Measurements from ENCODE around the gene STK39.

The STK39 gene

DNA sequence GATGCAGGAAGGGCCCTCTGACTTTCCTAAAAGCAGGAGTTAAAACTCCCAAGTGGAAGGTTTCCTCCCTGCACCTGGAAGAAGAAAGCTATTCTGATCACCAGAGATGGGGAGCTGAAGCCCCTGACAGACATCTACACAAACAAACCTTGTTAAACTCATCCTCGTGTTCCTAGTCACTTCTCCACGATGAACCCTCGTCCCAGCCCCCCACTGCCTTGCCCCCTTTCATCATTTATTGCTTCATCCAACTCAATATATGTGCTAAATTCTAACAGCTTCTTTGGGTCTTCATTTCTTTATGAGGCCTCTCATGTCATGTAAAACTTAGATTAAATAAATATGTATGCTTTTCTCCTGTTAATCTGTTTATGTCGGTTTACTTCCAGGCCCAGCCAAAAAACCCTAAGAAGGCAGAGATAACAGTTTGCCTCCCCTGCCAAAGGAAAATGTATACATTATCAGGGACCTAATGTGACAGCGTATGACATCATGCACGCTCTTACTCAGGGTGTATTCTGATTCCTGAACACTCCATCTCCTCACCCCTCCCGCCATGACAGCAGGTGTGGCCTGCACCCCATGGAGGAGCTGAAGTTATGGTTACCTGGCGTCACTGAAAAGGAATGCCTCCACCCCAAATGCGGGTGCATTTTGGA is 287.2 kb downstream of the STK39 start:
- H3K4me3 ChIP-seq (ENCODE audit: low read length), result no peak overlapping the region
- no peak for DNase-seq (ENCODE audit: low read depth, low spot score)

DNA sequence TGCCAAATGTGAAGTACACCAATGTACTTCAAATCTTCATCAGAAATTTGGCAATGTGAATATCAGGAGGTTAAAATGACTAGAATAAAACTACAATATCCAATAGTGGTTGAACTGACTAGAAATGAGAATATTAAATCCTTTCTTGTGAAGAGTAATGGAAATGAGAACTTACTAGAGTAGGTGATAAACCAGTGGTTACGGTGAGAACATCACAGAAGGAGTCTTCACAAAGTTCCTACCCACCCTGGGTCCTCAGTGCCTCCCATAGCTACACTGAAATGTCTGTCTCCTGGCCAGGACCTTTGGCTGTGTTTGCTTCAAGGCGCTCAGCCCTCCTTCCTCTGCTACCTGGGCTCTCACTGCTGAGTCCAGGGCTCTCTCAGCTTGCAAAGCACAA is 289.7 kb downstream of the STK39 start:
- DNase-seq (ENCODE audit: low read depth, low spot score), result no peak

DNA sequence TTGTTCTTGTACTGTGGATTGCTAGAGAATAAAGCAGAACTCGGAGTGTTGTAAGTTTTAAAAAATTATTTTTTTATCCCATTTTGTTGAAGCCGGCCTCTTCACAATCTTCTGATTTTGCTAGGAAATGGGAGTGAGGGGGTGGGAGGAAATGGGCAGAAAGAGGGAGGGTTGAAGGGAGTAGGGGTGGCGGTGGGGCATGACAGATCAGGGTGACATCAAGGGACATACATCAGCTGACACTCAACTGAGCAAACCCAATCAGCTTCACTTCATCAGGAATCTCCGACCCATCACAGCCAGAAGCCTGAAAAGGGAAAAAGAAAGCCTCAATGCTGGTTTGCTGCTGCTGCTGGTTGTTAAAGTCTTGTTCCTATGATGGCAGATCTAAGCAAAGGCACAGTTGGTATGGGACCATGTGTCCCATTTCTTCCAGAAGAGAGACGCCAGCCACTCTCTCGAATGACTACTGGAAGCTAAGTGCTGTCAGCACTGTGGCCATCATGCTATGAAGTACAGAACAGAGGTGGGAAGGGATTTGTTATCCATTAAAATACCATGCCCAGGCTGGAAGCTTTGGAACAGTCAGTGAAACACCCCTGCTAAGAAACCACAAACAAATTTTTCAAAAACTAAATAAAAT is 292.0 kb downstream of the STK39 start:
- H3K4me3 ChIP-seq (ENCODE audit: low read length), result no peak overlapping the region
- DNase-seq (ENCODE audit: low read depth, low spot score), result no peak

More for the DNA sequence above, 289.7 kb downstream of the STK39 start:
- no peak overlapping the region for H3K4me3 ChIP-seq (ENCODE audit: low read length)

DNA sequence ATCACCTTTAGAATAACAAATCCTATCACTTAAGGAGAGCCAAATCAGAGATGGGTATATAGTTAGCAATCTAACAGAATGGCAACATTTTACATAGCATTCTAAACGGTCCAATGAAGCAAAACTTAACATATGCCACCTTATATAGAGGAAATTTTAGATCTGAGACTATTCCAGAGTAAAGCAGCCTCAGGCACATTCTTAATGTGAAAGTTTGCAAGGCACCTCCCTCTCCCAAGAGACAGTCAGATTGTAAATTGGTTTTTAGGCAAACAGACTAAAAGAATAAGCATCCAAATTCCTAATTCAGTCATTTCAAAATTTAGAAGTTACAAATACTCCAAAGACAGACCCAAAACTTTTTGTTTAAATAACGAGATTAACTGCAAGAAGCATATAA is 292.9 kb downstream of the STK39 start:
- H3K4me3 ChIP-seq (ENCODE audit: low read length), result no peak overlapping the region
- no peak for DNase-seq (ENCODE audit: low read depth, low spot score)

DNA sequence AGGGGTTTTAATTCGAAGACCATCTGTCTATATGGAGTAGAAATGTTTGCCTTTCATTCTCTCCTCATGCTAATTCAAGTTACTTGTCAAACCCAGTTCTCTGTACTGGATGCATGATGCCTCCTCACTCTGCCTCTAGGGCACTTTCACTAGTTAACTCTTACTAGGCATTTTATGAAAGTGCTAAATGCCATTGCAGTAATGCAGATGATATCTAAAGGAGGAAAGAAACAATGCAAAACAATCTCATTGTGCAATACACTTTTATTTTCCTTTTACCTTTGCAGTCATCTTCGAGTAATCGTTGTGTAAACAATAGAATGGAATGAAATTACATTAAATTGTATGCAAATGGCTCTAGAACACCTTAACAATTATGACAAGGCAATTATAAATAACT is 293.6 kb downstream of the STK39 start:
- no peak overlapping the region for H3K4me3 ChIP-seq (ENCODE audit: low read length)
- DNase-seq (ENCODE audit: low read depth, low spot score), result no peak

DNA sequence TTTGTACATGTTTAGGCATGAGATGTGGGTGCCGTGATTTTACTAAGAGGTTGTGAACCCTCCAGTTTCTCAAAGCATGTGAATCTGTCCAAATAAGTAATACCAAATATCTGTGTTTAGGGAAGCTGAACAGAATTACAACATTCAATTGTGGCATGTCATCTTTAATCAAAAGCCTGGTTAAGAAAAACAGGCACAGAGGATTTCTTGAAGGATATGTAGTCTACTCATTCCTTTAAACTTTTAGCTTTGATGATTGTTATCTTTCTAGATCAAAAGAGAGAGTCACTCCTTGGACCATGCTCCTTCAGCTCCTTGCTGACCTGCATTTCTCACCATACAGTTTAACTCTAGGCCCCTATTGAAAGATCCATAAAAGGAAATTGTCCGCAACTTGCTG is 296.8 kb downstream of the STK39 start:
- no peak overlapping the region for H3K4me3 ChIP-seq (ENCODE audit: low read length)
- DNase-seq (ENCODE audit: low read depth, low spot score), result no peak

DNA sequence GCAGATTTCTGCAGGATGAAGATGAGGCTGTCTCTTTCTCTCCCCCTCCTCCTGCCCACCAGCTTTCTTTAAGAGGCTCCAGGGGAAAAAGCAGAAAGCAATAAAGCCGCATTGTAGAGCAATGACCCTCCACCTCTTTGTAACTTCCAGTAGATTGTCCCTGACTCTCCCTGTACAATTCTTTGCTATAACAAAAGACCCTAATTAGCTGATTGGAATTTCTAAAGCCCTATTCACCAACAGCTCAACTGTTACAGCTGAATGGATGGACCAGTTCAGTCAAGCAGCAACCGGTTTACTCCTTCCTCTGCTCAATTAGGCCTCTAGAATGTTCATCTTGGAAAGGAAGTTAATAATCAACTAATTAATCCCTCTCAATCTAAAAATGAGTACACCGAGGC is 301.0 kb downstream of the STK39 start:
- H3K4me3 ChIP-seq (ENCODE audit: low read length), result no peak overlapping the region
- no peak for DNase-seq (ENCODE audit: low read depth, low spot score)

DNA sequence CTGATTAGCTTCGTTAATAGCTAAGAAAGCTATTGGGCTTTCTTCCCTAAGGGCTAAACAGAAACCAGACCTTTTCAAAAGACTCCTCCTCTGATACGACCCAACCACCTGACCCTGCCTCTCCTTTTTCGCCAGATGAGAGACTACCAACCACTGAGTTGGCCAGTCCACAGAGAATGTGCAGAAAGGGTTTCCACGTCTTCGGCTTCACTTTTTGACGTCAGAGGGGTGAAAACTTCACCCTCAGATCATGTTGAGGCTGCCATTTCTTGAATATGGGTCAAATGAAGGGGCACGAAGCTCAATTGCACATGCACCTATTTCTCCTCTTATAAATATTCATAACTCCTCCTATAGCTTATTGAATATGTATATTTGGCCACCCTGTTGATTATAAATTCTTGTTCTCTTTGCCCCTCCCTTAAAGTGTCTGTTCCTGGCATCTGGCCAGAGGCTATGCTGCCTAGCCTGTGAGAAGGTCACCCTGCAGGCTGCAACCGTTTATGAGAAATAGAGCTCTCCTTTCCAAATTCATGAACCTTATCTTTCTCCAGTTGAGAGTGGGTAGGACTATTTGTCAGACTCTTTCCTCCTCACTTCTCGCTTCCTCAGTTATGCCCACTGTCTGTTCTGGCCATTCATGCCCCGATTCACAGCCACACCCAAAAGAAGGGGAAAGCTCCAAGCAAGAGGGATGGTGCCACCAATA is 301.6 kb downstream of the STK39 start:
- DNase-seq (ENCODE audit: low read depth, low spot score), result no peak
- H3K4me3 ChIP-seq (ENCODE audit: low read length), result no peak overlapping the region

DNA sequence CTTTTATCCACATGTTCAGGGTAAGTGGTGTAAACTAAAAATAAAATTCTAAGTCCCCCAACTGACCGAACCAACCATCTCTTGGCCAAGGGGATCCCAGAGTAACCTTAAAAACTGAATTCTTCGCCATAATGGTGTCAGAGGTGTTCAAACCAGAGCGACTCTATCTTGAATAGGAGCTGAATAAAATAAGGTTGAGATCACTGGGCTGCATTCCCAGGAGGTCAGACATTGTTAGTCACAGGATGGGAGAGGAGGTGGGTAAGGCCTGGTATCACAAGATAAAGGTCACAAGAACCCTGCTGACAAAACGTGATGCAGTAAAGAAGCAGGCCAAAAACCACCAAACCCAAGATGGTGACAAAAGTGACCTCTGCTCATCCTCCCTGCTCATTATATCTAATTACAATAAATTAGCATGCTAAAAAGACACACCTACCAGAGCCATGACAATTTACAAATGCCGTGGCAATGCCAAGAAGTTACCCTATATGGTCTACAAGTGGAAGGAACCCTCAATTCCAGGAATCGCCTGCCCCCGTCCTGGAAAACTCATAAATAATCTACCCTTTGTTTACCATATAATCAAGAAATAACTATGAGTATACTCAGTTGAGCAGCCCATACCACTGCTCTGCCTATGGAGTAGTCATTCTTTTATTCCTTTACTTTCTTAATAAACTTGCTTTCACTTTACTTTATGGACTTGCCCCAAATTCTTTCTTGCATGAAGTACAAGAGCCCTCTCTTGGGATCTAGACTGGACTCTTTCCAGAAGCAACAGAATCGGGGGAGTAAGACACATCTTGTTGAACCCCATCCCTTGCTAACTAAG is 302.4 kb downstream of the STK39 start:
- H3K4me3 ChIP-seq (ENCODE audit: low read length), result no peak overlapping the region
- DNase-seq (ENCODE audit: low read depth, low spot score), result no peak

DNA sequence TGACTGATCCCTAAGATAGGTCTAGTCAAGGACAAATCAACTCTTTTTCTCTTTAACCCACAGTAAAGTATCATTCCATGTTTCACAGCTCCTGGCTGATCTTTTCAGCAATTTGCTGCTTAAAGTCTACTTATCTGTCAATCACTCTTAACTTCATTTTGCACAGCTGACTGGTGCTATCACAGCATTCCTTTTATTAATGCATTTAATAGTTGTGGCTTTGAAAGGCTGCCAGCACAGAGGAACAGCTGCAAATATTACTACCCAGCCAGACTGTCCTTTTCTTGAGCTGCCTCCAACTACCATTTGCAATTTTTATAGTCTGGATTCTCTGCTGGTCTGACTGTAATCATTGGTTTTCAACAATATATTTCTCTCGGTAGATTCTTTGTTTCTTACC is 303.5 kb downstream of the STK39 start:
- no peak for DNase-seq (ENCODE audit: low read depth, low spot score)

DNA sequence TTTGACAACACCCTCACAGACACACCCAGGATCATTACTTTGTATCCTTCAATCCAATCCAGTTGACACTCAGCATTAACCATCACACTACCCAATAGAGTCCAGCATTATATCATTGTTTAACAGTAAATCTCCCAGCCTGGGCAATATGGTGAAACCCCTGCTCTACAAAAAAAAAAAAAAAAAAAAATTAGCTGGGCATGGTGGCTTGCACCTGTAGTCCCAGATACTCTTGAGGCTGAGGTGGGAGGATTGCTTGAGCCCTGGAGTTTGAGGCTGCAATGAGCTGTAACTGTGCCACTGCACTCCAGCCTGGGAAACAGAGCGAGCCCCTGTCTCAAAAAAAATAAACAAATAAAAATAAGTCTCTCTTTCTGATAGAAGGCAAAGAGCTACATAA is 304.0 kb downstream of the STK39 start:
- no peak overlapping the region for H3K4me3 ChIP-seq (ENCODE audit: low read length)
- no peak for DNase-seq (ENCODE audit: low read depth, low spot score)

More for the DNA sequence above, 303.5 kb downstream of the STK39 start:
- H3K4me3 ChIP-seq (ENCODE audit: low read length), result no peak overlapping the region

DNA sequence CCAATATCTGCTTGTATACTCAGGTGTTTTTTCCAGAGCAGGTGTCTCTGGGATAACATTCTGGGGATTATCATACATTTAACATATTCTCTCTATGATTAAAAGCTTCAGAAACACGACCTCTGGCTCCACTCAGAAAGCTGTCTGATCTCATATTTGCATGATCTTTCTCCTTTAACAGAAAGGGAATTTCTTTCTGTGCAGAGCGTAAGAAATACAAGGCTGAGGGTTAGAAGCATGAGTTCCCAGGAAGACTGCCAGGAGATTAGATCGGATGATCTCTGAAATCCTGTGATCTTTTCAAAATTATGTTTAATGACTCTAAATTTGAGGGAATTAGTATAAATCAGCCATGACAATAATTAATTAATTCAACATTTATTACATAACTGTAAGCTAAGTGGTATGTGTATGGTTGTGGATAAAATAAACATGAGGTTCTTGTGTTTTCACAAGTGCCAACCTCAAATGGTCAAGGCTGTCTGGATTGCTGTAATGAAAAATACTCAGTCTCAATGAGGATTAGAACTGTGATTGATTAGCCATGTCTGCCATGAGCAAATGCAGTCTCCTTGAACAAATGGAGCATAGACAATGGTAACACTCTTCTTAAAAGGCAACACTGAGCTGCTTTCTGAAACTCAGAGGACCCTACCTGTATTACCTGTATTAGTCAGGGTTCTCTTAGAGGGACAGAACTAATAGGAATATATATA is 304.9 kb downstream of the STK39 start:
- DNase-seq (ENCODE audit: low read depth, low spot score), result no peak

DNA sequence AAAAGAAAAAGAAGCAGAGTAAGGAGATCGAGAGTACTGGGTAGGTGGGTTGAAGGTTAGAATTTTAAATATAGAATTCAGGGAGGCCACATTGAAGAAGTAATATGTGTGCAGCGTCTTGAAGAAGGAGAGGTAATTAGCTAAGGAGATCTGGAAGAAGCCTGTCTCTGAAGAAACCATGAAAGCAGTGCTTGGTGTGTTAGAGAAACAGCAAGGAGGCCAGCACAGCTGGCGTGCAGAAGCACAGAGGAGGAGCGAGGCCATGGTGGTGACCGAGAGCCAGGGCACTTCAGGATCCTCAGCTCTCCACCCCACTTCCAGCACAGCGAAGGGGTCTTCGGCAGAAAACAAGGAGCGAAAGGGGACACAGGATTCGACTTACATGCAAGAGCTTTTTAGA is 305.8 kb downstream of the STK39 start:
- no peak for DNase-seq (ENCODE audit: low read depth, low spot score)
- H3K4me3 ChIP-seq (ENCODE audit: low read length), result no peak overlapping the region

More for the DNA sequence above, 304.9 kb downstream of the STK39 start:
- no peak overlapping the region for H3K4me3 ChIP-seq (ENCODE audit: low read length)

DNA sequence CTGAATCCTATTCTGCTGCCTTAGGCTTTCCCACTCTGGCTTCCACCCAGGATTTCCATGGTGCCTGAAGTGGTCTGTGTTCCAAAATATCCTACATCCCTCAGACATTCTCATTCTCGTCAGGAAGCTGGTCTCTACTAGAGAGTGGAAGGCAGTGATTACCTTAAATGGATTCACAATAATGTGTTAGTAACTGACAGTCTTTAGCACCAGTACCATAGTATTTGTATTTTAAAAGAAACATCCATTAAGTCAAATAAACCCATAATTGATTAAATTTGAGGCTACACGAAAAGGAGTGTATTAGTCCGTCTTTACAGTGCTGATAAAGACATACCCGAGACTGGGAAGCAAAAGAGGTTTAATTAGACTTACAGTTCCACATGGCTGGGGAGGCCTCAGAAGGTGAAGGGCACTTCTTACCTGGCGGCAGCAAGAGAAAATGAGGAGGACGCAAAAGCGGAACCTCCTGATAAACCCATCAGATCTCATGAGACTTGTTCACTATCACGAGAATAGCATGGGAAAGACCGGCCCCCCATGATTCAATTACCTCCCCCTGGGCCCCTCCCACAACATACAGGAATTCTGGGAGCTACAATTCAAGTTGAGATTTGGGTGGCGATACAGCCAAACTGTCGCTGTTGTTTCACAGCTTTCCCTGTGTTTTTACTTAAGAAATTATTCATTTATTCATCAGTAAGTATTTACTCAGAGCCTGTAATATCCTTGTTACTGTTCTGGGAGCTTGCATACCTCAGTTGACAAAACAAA is 306.5 kb downstream of the STK39 start:
- no peak overlapping the region for H3K4me3 ChIP-seq (ENCODE audit: low read length)
- no peak for DNase-seq (ENCODE audit: low read depth, low spot score)

DNA sequence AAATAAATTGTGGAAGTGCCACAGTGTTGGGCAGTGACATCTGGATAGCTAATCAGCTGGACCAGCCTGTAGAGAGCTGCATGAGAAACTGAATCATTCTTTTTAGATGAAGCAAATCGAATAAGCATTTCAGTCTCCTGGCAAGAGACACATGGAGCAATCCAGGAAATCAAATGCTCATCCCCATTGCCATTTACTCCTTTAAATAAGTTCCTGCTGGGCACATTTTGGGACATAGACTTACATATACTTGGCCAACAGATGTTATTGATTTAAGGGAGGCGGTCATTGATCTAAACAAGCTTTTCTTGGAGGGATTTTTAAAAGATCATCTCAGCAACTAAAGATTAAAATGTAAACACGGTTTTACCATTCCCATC is 307.1 kb downstream of the STK39 start:
- H3K4me3 ChIP-seq (ENCODE audit: low read length), result no peak overlapping the region
- DNase-seq (ENCODE audit: low read depth, low spot score), result no peak

DNA sequence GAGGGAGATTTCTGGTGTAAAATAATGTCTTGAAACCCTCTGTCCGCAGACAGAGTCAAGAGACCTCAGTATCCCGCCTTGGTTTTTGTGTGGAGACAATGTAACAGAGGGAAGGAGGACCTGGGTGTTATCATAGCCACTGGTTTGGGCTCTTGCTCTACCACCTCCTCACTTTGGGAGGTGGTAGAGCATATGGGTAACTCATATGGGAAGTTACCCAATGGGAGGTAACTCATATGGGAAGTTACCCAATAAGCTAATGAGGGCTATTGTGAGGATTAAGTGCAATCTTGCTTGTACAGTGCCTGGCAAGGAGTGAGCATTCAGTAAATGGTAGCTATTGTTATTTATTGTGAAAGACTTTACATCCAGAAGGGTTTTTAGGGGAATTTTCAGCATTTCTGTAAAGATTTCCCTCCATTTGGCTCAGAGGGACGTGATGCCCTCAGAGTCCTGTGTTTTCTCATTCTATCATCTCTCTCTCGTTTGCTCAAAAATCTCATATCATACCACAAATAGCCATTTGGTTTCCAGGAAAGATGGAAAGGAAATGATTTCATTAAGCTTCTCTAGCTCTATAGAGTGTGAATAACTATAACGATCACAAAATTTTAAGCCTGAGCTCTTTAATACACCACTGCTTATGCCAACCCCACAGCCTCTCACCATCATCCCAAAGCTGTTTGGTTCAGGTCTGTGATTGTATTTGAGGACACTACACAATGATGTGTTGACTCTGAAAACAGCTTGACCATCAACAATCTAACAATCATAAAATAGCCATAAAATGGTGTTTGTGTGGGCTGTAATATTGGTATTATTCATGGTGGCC is 307.7 kb downstream of the STK39 start:
- H3K4me3 ChIP-seq (ENCODE audit: low read length), result no peak overlapping the region
- no peak for DNase-seq (ENCODE audit: low read depth, low spot score)

DNA sequence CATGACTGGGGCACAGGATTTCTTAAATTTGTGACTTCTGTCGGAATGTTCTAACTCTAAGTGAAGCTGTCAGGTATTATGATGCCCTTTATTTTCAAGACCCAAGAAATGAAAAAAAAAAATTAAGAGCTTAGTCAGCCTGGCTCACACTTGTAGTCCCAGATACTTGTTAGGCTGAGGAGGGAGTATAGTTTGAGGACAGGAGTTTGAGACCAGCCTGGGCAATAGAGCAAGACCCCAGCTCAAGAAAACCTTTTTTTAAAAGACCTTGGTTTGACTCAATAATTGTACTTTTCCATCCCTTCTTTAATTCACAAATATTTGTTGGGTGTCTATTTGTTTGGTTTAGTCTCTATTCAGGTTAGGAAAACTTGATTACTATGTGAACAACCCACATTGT is 310.0 kb downstream of the STK39 start:
- no peak overlapping the region for H3K4me3 ChIP-seq (ENCODE audit: low read length)
- no peak for DNase-seq (ENCODE audit: low read depth, low spot score)

DNA sequence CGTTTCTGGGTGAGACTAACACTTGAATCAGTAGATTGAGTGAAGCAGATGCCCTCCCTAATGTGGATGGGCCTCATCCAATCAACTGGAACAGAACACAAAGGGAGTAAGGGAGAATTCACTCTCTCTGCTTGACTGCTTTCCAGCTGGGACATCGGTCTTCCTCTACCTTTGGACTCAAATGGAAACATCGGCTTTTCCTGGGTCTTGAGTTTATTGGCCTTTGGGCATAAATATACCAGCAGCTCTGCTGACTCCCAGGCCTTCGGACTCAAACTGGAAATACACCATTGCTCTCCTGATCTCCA is 311.6 kb downstream of the STK39 start:
- H3K4me3 ChIP-seq (ENCODE audit: low read length), result no peak overlapping the region

More for the DNA sequence above, 311.6 kb downstream of the STK39 start:
- no peak for DNase-seq (ENCODE audit: low read depth, low spot score)
